H1 (cell line): ENCODE measurements around the gene CCDC148. TPM values are rescaled to one million over a fixed set of nuclear protein-coding genes. Genes with fewer than 3 reads are reported as not detected.

Experiments
- BCL11A ChIP-seq, 2 experiments: IDR thresholded peaks; one replicate each; pipeline ENCODE4 v1.6.1; 2011; ENCODE audit warnings: low read depth in 2 of 2, low read length in 2 of 2, mild to moderate bottlenecking in 2 of 2
- BRCA1 ChIP-seq: IDR thresholded peaks from 2 replicates; pipeline ENCODE4 v1.6.1; 2012; ENCODE audit warnings: low read depth, low read length, improper control_type of control experiment
- CBX8 ChIP-seq: fragments of 300-800, 300-1000 bp; sonication (generic); IDR thresholded peaks from 2 replicates; pipeline ENCODE4 v1.7.1; 2016; ENCODE audit warnings: low read depth, low read length, borderline replicate concordance
- CHD2 ChIP-seq: IDR thresholded peaks from 2 replicates; pipeline ENCODE4 v1.6.1; 2012; ENCODE audit warnings: low read length, improper control_type of control experiment
- E2F6 ChIP-seq: IDR thresholded peaks from 2 replicates; pipeline ENCODE4 v1.6.1; 2012; ENCODE audit warnings: inconsistent platforms
- EGR1 ChIP-seq: IDR thresholded peaks from 2 replicates; pipeline ENCODE4 v1.6.1; 2011; ENCODE audit warnings: low read depth, low read length, borderline replicate concordance
- SIRT6 ChIP-seq: IDR thresholded peaks from one replicate; pipeline ENCODE4 v1.7.1; 2012; ENCODE audit warnings: low read length, inconsistent platforms
- SP1 ChIP-seq: IDR thresholded peaks from 2 replicates; pipeline ENCODE4 v1.6.1; 2011; ENCODE audit warnings: low read depth, low read length
- TAF7 ChIP-seq: optimal IDR thresholded peaks from 2 replicates; pipeline ENCODE3; 2011; ENCODE audit warnings: low read depth, mild to moderate bottlenecking, inconsistent platforms, low read length, moderate library complexity, borderline replicate concordance
- TBP ChIP-seq: IDR thresholded peaks from 2 replicates; pipeline ENCODE4 v1.6.1; 2011; ENCODE audit warnings: low read depth, low read length, improper control_type of control experiment
- polyA plus RNA-seq, 7 experiments: library from polyadenylated mRNA; depleted of rRNA in 3 of 7; stranded (reverse) in 5 of 7; unstranded in 2 of 7; fragments of >200 nt in 5 of 7; fragments of 200-250 nt in 2 of 7; gene quantifications; 1 replicate in 5 of 7; 2 replicates in 1 of 7; 4 replicates in 1 of 7; pipeline versions ENCODE4 v1.2.1 to v1.2.3, GENCODE V29; 2011 to 2013; ENCODE audit warnings: missing spikeins in 2 of 7, mixed read lengths in 2 of 7
- total RNA-seq: library from RNA; stranded (reverse); fragmentation: NEBNext Ultra II Directional; extraction: Animal tissue kit (Norgen Biotek cat#: 25700); gene quantifications from 2 replicates; pipeline ENCODE4 v1.2.1, GENCODE V29; 2021
- TF ChIP-seq, protein P1 (sequence below): IDR thresholded peaks from 2 replicates; pipeline ENCODE4 v1.6.1; 2011; ENCODE audit warnings: low read depth, mild to moderate bottlenecking, low read length; ENCODE audit not compliant: insufficient read depth

CCDC148 gene
- total and polyA plus RNA-seq, 2 of the 8 experiments (the other 6 are each of a cell fraction or from before 2014, with no cell fraction given): 0.45 to 1.3 TPM

DNA sequence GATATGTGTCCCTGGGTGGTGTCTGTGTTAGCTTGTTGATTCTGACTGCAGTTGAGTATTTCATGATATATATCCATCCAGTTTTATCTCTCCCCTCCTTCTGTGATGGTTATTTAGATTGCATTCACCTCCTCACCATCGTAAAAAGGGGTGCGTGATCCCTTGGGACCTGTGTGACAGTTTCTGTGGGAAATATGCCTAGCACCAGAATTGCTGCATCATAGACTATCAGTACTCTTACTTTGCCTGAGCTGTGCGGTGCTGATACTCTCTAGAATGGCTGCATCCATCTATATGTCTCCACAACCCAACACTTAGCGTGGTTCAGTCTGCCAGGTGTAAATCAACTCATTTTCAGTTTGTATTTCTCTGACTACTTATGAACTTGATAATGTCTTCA, 34.5 kb upstream of the CCDC148 start (continued):
- no peak for TF ChIP-seq TBP
- TF ChIP-seq, protein P1, sequence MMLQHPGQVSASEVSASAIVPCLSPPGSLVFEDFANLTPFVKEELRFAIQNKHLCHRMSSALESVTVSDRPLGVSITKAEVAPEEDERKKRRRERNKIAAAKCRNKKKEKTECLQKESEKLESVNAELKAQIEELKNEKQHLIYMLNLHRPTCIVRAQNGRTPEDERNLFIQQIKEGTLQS: no peak
- TF ChIP-seq BCL11A (IDR thresholded peaks at IDR 0.05; ENCODE audit: low read depth in 2 of 2, low read length in 2 of 2): no peak
- no peak for TF ChIP-seq EGR1
- TF ChIP-seq SIRT6: no peak
- TF ChIP-seq BRCA1: no peak
- no peak for TF ChIP-seq CHD2
- no peak for TF ChIP-seq TAF7
- TF ChIP-seq SP1: no peak
- TF ChIP-seq E2F6: no peak
- no peak for TF ChIP-seq CBX8
